Sigmoid colon (tissue), 7 donors: ENCODE data around the gene TADA3. TPM values are rescaled to one million over a fixed set of nuclear protein-coding genes. Genes with fewer than 3 reads are reported as not detected.

Experiments used
- DNase-seq: peaks from one replicate; pipeline ENCODE4 v3.0.0-alpha.2; 2019
- H3K27ac ChIP-seq, 4 donors: fragments of 200-600 bp; sonication (generic); one replicate each; pipeline ENCODE4 v1.5.1; 2016 to 2019; ENCODE audit warnings: mild to moderate bottlenecking in 1 of 4
- H3K27me3 ChIP-seq, 3 donors: fragments of 200-600 bp; sonication (generic); one replicate each; pipeline ENCODE4 v1.5.1; 2019; ENCODE audit warnings: mild to moderate bottlenecking in 1 of 3
- H3K36me3 ChIP-seq, 4 donors: fragments of 200-600 bp; sonication (generic); one replicate each; pipeline ENCODE4 v1.5.1; 2016 to 2019
- H3K4me1 ChIP-seq, 4 donors: fragments of 200-600 bp; sonication (generic); one replicate each; pipeline ENCODE4 v1.5.1; 2017 to 2019
- H3K4me3 ChIP-seq, 4 donors: fragments of 200-600 bp; sonication (generic); one replicate each; pipeline ENCODE4 v1.5.1; 2017 to 2019; ENCODE audit warnings: mild to moderate bottlenecking in 2 of 4, moderate library complexity in 1 of 4
- H3K9me3 ChIP-seq, 4 donors: fragments of 200-600 bp in 3 of 4; sonication (generic) in 3 of 4; one replicate each; pipeline versions ENCODE4 v1.5.1 to v1.6.1; 2013 to 2019
- CTCF ChIP-seq, 4 experiments: fragments of 450-650 bp in 3 of 4; fragments of 200-600 bp in 1 of 4; IDR thresholded peaks; one replicate each; pipeline ENCODE4 v1.5.1; 2016 to 2019; ENCODE audit warnings: antibody characterized with exemption in 4 of 4, mild to moderate bottlenecking in 3 of 4, moderate library complexity in 2 of 4
- EP300 ChIP-seq, 4 donors: sonication (generic); formaldehyde crosslinking; IDR thresholded peaks; one replicate each; pipeline ENCODE4 v1.6.1; 2017; ENCODE audit warnings: antibody characterized with exemption in 4 of 4
- POLR2A ChIP-seq, 2 donors: fragments of 450-650 bp; IDR thresholded peaks; one replicate each; pipeline ENCODE4 v1.6.1; 2016; ENCODE audit warnings: antibody characterized with exemption in 2 of 2, mild to moderate bottlenecking in 2 of 2, moderate library complexity in 2 of 2
- POLR2AphosphoS5 ChIP-seq, 4 donors: sonication (generic); formaldehyde crosslinking; IDR thresholded peaks; one replicate each; pipeline ENCODE4 v1.6.1; 2017; ENCODE audit warnings: antibody characterized with exemption in 4 of 4
- WGBS, 2 donors: extraction: QIAGEN DNeasy Blood & Tissue Kit; methylation state at CpG; one replicate each; pipeline ENCODE4 v1.1.7; 2013; 5-methylcytosine and 5-hydroxymethylcytosine counted together
- intact Hi-C: fragments of 100-400 bp; cut with DNase I; formaldehyde crosslinking; loops from one replicate; pipeline ENCODE4 v1.15.1; 2023
- polyA plus RNA-seq, 3 donors: library from polyadenylated mRNA; stranded (reverse); fragments of 200-250 nt; gene quantifications; one replicate each; pipeline ENCODE4 v1.2.3, GENCODE V29; 2013
- total RNA-seq, 4 donors: library from RNA; depleted of rRNA; stranded (reverse); fragments of >200 nt; gene quantifications; one replicate each; pipeline ENCODE4 v1.1.0, GENCODE V29; 2016
- donor health status: healthy with polysubstance abuse.
- donor health status: Bipolar disorder and iron deficiency.
- donor health status: healthy.

The TADA3 gene
- total and polyA plus RNA-seq, 7 donors: 52.2 to 87.1 (median 72.4) TPM

GRCh38 chr3:9784965-9785364, 7.3 kb downstream of the TADA3 start:
- Histone ChIP-seq H3K9me3 (no peaks in the 10 kb centered on the region), H3K4me3 (no peak overlapping the region), H3K36me3 (peaks cover 30 to 97% (median 47%) of the 10 kb centered on the region in 4 donors), H3K27ac (no peak overlapping the region), H3K27me3 (no peaks in the 10 kb centered on the region), H3K4me1 (no peaks in the 10 kb centered on the region)
- TF ChIP-seq POLR2A (IDR thresholded peaks at IDR 0.05): no peak
- TF ChIP-seq POLR2AphosphoS5 (IDR thresholded peaks at IDR 0.05): no peak
- no peak for TF ChIP-seq EP300 (IDR thresholded peaks at IDR 0.05)
- TF ChIP-seq CTCF (IDR thresholded peaks at IDR 0.05): no peak
- WGBS, 2 donors: 95 to 96% methylated on average over 4 of the region's 4 CpGs
- intact Hi-C loops: no loop called here
- no peak for DNase-seq

- no peak for DNase-seq
- no peak overlapping the region for H3K27ac ChIP-seq
- no peak overlapping the region for H3K4me3 ChIP-seq
- WGBS, 2 donors: 95% methylated on average over 14 of the region's 14 CpGs
- no peak for TF ChIP-seq POLR2AphosphoS5 (IDR thresholded peaks at IDR 0.05)
- no peak for TF ChIP-seq POLR2A (IDR thresholded peaks at IDR 0.05)
- no peak for TF ChIP-seq CTCF (IDR thresholded peaks at IDR 0.05)
- no peak for TF ChIP-seq EP300 (IDR thresholded peaks at IDR 0.05)
- no peaks in the 10 kb centered on the region for H3K9me3 ChIP-seq
- no peaks in the 10 kb centered on the region for H3K27me3 ChIP-seq
- intact Hi-C loops: no loop called here
- H3K36me3 ChIP-seq: peaks cover 27 to 96% (median 48%) of the 10 kb centered on the region in 4 donors
- H3K4me1 ChIP-seq: peaks cover 0 to 2% (median 2%) of the 10 kb centered on the region in 4 donors
These were observed 8.3 kb downstream of the TADA3 start for GRCh38 chr3:9783954-9784353.

GRCh38 chr3:9782770-9783169, 9.5 kb downstream of the TADA3 start:
- Histone ChIP-seq H3K4me1 (peaks cover 0 to 9% (median 7%) of the 10 kb centered on the region in 4 donors), H3K36me3 (peaks cover 24 to 87% (median 45%) of the 10 kb centered on the region in 4 donors), H3K27ac (no peak overlapping the region), H3K27me3 (no peaks in the 10 kb centered on the region), H3K4me3 (no peak overlapping the region), H3K9me3 (no peaks in the 10 kb centered on the region)
- DNase-seq: no peak
- 40 to 63% methylated on average over 3 of the region's 3 CpGs for WGBS, 2 donors
- TF ChIP-seq POLR2A (IDR thresholded peaks at IDR 0.05): no peak
- intact Hi-C loops: no loop called here

- DNase-seq: no peak
- WGBS, 2 donors: 64 to 70% methylated on average over 3 of the region's 3 CpGs
- Histone ChIP-seq H3K9me3 (no peaks in the 10 kb centered on the region), H3K4me1 (peaks cover 0 to 9% (median 7%) of the 10 kb centered on the region in 4 donors), H3K27me3 (no peaks in the 10 kb centered on the region), H3K4me3 (no peak overlapping the region), H3K27ac (no peak overlapping the region), H3K36me3 (peaks cover 24 to 80% (median 39%) of the 10 kb centered on the region in 4 donors)
- intact Hi-C loops: no loop called here
- TF ChIP-seq POLR2A (IDR thresholded peaks at IDR 0.05) (no peak), EP300 (IDR thresholded peaks at IDR 0.05) (no peak), POLR2AphosphoS5 (IDR thresholded peaks at IDR 0.05) (no peak), CTCF (IDR thresholded peaks at IDR 0.05) (no peak)
These were observed 10.2 kb downstream of the TADA3 start for GRCh38 chr3:9781978-9782603.

GRCh38 chr3:9781551-9781950, 10.7 kb downstream of the TADA3 start:
- H3K27me3 ChIP-seq: no peaks in the 10 kb centered on the region
- H3K27ac ChIP-seq: no peak overlapping the region
- peaks cover 24 to 75% (median 36%) of the 10 kb centered on the region in 4 donors for H3K36me3 ChIP-seq
- no peak overlapping the region for H3K4me3 ChIP-seq
- TF ChIP-seq POLR2A (IDR thresholded peaks at IDR 0.05): no peak
- TF ChIP-seq EP300 (IDR thresholded peaks at IDR 0.05): no peak
- TF ChIP-seq POLR2AphosphoS5 (IDR thresholded peaks at IDR 0.05): no peak
- no peak for TF ChIP-seq CTCF (IDR thresholded peaks at IDR 0.05)
- 68 to 90% methylated on average over 1 of the region's 1 CpG for WGBS, 2 donors
- H3K9me3 ChIP-seq: no peaks in the 10 kb centered on the region
- H3K4me1 ChIP-seq: peaks cover 0 to 9% (median 7%) of the 10 kb centered on the region in 4 donors
- intact Hi-C loops: no loop called here
- no peak for DNase-seq
